GM18868 (cell line): Measurements from ENCODE around the gene ADRB2.
A peak's percentile ranks its signal among the peaks of the same experiment; 100 is the strongest.
"Not testable (repeated sequence)": the region's sequence is repeated elsewhere in the genome, so short reads cannot be mapped to it uniquely, and the experiment has no call there.

ENCODE experiments used
- ATAC-seq: cut with Tn5 transposase; IDR thresholded peaks from one replicate; pipeline ENCODE4 v1.9.1; 2021; ENCODE audit warnings: mild to moderate bottlenecking, moderate library complexity; ENCODE audit not compliant: unreplicated experiment

Gene ADRB2

DNA sequence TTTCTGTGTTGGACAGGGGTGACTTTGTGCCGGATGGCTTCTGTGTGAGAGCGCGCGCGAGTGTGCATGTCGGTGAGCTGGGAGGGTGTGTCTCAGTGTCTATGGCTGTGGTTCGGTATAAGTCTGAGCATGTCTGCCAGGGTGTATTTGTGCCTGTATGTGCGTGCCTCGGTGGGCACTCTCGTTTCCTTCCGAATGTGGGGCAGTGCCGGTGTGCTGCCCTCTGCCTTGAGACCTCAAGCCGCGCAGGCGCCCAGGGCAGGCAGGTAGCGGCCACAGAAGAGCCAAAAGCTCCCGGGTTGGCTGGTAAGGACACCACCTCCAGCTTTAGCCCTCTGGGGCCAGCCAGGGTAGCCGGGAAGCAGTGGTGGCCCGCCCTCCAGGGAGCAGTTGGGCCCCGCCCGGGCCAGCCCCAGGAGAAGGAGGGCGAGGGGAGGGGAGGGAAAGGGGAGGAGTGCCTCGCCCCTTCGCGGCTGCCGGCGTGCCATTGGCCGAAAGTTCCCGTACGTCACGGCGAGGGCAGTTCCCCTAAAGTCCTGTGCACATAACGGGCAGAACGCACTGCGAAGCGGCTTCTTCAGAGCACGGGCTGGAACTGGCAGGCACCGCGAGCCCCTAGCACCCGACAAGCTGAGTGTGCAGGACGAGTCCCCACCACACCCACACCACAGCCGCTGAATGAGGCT lies at the start of gene ADRB2:
Gene ADRB2 (plus strand): TSS at position 559 of the 686 bp plus-strand sequence. CDS start 221 bp downstream, outside the sequence.
- ATAC-seq = peak; percentile 97

- no peak for ATAC-seq
These were observed 49.6 kb upstream of the ADRB2 start for GRCh38 chr5:148776780-148777179.

- no peak for ATAC-seq
These were observed 47.5 kb upstream of the ADRB2 start for GRCh38 chr5:148778882-148779281.

DNA sequence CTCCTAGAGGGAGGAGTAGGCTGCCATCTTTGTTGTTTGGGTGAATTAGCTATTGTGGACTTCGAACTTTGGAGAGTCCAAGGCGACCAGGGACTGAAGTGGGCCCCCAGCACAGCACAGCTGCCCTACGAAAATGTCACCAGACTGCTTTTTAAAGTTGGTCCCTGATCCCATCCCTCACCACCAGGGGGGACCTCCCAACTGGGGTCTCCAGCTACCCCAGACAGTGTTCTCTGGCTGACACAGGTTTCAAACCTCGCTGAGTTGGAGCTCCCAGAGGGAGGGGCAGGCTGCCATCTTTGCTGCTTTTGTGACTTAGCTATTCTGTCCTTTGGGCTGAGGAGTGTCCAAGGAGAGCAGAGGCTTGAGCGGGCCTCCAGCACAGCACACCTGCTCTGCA lies 45.7 kb upstream of the ADRB2 start:
- no peak for ATAC-seq

DNA sequence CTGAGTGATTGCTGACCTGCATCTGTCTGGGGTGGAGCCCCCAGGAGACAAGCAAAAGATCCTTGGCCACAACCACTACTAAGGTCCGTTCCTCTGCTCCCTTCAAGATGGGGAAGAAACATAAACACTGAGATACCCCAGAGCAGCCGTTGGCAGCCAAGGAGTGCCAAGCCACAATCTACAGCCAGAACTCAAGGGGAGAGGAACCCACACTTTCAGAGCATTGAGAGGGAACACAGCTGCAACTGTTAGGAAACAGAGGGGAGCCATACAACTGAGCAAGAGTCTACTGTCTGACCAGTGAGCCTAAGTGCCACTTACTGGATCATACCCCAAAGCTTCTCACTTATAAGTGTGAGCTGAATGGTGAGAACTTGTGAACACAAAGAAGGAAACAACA lies 44.6 kb upstream of the ADRB2 start:
- ATAC-seq = no peak

DNA sequence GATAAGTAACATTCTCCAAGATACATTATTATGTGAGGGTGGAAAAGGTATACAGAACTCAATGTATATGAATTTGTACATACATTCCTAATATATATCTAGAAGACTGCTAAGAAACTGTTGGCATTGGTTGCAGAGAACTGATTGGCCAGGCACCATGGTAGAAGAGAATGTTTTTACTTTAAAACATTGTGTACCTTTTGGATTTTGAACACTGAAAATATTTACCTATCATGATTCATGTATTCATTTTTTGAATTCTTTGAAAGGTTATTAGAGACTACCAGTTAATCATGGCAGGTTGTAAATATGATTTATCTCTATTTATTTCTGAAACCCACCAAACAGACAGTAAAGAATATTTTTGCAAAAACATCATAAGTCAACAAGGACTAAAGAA lies 41.2 kb upstream of the ADRB2 start:
- no peak for ATAC-seq

DNA sequence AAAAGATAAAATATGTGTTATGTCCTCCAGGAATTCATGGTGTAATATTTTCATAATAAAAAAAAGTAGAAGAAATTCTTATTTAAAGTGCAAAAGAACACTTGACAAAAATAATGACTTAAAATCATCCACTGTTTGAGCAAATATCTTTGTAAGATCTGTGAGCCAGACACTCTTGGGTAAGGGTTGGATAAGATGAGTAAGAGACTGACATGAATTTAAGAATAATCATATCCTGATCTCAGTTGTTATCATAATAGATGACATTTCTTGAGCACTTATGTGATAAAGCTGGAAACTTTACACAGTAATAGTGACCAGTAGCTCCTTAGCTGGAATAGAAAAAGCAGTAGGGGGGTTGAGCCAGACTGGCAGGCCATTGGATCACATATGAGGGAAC lies 40.0 kb upstream of the ADRB2 start:
- ATAC-seq = no peak

DNA sequence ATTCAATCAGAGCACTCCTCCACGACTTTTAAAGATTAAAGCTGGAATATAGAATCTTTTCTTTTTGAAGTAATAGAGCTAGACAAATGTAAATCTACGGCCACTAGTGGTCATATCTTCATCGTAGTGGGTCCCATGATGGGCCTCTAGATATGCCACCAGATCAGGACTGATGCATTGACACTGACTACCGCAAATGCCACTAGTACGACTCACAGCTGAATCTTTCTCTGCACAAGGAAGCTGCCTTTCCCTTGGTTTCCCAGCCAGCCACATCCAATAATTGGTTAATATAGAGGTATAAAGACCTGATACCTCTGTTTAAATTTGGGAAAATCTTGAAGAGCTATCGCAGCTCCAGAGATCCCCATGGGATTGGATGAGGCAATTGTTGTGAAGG lies 37.8 kb upstream of the ADRB2 start:
- no peak for ATAC-seq

GRCh38 chr5:148790545-148791333 lies 35.7 kb upstream of the ADRB2 start:
- ATAC-seq = peak; percentile 28

GRCh38 chr5:148791334-148791667 lies 35.1 kb upstream of the ADRB2 start:
- ATAC-seq = peak; percentile 97

GRCh38 chr5:148791696-148792095 lies 34.7 kb upstream of the ADRB2 start:
- peak; percentile 0 for ATAC-seq

DNA sequence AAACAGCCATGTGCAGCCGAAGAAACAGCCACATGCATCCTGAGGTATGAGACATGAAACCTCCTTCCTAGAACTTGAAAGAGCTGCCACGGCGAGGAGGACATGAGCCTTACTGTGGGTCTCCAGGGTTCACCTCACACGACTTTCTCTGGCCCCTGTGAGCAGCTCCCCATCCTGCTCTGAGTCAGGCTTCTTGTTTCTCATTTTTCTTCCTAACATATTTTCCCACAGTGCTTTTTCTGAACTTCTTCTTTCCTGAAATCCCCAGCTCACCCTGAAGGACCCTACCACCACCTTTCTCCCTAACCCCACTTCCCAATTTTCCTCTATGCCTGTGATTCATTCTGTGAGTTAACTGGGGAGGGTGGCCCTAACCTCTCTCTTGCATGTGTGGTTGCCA lies 33.7 kb upstream of the ADRB2 start:
- no peak for ATAC-seq

DNA sequence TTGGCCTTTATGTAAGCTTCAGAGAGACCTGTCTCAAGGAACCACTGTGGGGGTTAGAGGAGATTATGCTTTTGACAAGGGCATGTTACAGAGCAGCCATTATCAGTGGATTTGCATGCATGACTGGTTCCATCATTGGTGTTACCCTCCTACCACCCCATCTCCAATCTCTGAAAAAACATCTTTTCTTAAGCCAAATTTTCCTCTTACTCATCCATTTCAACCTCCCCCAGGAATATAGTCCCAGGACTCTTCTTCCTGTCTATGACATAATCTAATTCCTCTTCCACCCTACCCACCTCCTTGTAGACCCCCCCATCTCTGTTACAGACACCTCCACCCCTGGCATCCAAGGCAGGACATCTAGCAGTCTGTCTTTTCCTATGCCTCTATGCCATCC lies 33.1 kb upstream of the ADRB2 start:
- no peak for ATAC-seq

- no peak for ATAC-seq
These were observed 32.1 kb upstream of the ADRB2 start for GRCh38 chr5:148794275-148794674.

DNA sequence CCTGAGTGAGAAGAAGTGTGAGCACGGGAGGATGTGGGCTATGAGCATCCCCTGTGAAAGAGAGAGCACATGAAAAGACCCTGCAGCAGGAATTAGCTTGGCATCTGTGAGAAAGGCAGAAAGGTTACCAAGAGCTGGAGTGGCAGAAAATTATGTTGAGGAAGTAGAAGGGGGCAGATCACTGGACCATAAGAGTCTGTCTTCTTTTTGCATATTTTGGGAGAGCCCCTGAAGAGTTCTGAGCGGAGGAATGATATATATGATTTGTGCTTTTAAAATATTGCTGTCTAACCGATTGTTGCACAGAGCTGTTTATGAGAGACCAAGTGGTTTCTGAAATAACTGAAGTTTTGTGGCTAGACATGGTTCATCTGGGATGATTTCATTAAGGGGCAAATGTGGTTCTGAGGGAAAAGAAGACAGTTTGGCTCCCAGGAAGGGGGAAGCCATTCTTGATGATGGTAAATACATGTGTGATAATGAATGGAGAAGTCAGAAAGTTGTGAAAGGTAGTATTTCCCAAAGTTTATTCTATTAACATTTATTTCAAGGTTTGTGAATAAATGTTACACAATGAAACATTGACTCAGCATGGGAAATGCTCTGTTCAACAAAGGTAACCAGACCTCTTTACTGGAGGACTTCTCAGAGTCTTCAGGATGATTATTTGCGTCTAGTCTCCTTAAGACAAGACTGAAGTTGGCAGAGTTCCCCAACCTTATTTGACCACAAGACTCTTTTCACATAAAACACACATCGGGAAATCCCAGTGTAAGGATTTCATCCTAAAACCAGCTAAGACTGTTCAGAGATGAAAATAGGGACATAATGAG lies 31.5 kb upstream of the ADRB2 start:
- peak; percentile 29 for ATAC-seq

GRCh38 chr5:148796936-148797335 lies 29.5 kb upstream of the ADRB2 start:
- no peak for ATAC-seq

DNA sequence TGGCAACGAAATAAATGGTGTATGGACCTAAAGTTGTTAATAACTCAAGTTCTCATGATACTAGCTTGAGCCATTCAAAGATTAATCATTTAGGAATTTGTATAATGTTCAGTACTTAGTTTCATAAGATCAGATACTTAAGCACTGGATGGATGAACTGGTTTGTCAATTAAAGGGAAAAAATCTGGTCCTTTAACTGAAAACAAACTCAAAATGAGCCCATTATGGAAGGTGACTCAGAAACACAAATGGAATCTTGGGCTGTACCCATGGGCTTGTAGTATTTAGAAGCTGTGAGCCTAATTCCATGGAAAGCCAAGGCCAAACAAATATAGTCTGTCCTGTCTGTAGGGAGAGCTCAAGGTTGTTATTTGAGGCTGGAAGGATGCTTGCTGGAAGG lies 27.6 kb upstream of the ADRB2 start:
- ATAC-seq = no peak

- ATAC-seq = peak; percentile 47
These were observed 26.5 kb upstream of the ADRB2 start for GRCh38 chr5:148799737-148800527.

DNA sequence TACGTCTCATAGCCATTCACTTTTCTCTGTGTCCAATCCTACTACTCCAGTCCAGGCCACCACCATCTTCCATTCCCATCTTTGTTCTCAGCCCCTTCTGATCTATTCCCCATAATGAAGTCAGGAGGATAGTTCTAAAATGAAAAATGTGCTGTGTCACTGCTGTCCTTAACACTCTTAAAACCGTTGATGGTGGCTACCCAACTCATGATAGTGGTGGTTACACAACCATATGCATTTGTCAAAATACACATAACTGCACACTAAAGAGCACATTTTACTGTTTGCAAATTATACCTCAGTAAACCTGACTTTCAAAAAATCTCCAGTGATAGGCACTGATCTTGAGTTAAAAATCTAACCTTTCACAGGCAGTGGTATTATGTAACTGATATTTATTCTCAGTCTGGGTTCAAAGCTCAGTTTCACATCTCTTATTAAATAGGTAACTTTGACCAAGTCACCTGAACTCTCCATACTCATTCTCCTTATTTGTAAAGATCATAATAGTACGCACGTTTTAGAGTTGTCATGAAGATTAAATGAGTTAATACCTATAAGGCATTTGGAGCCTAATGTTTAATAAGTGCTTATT lies 24.6 kb upstream of the ADRB2 start:
- no peak for ATAC-seq

DNA sequence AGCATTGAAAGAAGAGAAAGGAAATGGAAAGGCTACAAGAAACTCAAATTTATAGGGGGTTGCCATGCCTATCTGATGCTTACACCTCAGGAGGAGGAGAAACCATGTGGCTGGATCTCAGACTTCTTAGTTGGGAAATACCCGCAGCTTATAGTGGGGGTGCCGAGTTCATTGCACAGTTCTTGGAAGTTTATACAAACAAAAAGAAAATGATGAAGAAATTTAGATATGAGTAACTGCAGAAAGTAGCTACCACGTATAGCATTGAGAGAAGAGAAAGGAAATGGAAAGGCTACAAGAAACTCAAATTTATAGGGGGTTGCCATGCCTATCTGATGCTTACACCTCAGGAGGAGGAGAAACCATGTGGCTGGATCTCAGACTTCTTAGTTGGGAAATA lies 23.0 kb upstream of the ADRB2 start:
- not testable (repeated sequence) for ATAC-seq
